HG03108 (cell line): ENCODE results near the gene SARM1.
"Not testable (repeated sequence)": the region's sequence is repeated elsewhere in the genome, so short reads cannot be mapped to it uniquely, and the experiment has no call there.

Experiments used
- ATAC-seq: cut with Tn5 transposase; IDR thresholded peaks from one replicate; pipeline ENCODE4 v1.9.1; 2021; ENCODE audit warnings: moderate library complexity; ENCODE audit not compliant: unreplicated experiment

SARM1 gene

DNA sequence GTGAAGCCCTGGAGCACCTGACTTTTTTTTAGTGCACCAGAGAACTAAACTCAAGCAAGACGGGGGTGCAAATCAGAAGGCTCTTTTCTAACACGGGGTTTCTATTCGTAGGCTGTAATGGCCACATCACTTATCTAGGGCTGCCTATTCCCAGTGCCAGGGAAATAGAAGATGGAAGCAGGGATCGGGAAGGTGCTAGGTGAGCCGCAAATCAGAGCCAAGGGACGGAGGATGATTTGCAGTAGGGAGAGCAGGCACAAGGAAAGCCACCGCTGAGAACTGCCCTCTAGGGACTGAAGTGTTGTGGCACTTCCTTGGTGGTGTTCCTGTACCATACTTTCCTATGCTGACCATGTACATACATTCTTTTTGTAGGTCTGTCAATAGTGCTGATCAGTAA lies 42.3 kb downstream of the SARM1 start:
- ATAC-seq = no peak

DNA sequence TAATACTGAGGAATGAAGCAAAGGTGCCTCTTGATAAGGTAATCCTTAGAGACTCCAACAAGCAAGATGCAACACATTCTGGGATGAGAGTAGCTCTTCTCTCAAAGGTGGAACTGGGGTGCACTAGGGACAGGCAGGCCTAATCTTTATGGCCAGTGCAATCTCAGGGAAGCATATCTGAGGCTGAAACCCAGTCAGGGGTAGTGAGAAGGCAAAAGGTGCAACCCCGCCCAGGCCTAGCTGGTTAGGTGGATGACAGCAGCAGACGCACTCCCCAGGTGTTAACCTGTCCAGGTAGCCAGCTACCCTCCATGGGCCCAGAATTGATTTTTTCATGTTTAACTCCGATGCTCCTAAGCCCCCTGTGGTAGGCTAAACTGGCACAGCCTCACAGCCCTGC lies 44.4 kb downstream of the SARM1 start:
- ATAC-seq = no peak

DNA sequence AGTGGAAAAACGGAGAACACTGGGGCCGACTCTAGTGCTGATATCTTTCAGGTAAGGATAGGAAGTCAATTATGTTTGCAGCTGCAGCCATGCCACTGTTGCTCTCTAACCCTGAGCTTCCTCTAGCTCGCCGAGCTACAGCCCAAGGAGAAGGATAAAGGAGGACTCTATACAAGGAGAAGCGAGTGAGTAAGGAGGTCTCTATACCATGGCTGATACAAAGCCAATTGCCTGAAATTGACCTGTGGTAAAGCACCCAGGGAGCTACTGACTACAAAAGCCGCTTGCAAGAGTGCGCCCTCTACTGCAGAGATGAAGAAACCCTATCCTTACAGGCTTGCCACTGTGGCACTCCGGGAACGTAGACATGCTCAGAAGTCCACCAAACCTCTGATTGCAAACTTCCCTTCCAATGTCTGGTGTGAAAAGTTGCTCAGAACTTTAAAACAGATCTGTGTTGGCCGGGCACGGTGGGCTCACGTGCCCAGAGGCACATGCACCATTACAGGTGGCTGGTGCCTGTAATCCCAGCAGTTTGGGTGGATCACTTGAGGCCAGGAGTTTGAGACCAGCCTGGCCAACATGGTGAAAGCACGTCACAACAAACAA lies 45.3 kb downstream of the SARM1 start:
- ATAC-seq = peak; percentile 59

DNA sequence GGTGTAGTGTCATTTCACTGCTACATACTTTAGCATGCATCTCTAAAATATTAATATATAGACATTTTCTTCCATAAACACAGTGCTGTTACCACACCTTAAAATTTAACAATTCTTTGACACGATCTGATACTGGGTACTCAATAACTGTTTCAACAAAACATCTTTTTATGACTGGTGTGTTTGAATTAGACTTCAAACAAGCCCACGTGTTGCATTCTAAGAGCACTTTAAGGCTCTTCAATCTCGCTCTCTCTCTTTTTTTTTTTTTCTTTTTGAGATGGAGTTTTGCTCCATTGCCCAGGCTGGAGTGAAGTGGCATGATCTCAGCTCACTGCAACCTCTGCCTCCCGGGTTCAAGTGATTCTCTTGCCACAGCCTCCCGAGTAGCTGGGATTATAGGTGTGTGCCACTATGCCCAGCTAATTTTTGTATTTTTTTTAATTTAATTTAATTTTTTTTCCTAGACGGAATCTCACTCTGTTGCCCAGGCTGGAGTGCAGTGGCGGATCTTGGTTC lies 50.4 kb downstream of the SARM1 start:
- no peak for ATAC-seq

DNA sequence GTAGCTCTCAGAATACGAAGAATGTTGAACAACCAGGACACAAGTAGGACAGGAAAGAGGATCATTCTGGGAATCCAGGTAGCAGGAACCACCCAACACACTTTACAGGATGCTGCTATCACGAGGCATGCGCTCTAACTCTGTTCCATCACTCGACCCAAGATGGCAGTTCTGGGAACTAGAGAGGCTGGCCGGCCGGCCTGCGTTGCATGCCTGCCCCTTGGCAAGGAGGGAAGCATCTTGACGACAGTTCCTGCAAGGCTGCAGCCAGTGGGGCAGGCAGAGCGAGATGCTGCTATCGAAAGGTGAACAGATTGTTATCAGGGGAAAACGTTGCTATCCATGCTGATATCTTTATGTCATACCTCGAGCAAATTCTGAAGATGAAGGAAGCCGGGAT lies 53.7 kb downstream of the SARM1 start:
- no peak for ATAC-seq

DNA sequence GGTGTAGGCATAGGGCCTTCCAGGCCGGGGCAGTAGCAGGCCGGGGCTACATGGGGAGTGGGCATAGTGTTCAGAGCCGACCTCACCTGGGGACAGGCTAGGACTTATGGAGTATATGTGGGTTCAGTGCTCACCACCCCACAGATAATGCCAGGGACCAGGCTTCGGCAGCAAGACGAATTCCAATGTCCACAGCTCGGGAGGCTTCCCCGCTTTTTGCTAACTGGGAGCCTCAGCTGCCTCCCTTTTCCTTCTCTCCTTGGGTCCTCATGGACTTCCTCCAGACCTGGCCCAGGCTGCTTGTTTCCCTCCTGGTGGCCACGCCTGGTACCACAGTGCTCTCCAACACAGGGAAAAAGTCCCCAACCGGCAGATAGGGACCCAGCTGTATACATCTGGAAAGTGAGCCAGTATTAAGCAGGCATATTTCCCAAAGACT lies 54.6 kb downstream of the SARM1 start:
- no peak for ATAC-seq

DNA sequence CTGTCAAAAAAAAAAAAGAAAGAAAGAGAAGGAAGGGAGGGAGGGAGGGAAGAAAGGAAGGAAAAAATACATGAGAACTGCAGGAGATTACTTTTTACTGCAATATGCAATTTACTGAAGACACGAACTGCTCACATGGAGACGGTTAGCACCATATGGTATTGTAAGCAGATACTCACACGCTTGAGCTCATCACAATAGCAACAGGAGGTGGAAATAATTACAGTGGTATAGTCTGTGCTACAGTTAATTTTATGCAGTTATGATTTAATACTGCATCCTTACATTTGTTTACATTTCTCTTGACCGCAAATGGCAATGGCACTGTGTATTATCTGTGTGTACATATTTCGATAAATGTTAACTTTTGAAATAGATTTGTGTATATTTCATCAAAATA lies 55.9 kb downstream of the SARM1 start:
- ATAC-seq = no peak

DNA sequence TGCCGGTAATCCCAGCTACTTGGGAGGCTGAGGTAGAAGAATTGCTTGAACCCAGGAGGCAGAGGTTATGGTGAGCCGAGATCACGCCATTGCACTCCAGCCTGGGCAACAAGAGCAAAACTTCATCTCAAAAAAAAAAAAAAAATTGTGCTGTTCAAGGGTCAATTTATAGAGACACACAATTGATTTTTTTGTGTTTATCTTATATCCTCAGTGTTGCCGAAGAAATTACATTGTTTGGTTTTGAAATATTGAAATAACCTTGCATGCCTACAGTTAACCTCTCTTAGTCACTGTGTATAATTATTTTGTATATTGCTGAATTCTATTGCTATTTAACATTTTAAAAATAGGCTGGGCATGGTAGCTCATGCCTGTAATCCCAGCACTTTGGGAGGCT lies 56.5 kb downstream of the SARM1 start:
- not testable (repeated sequence) for ATAC-seq

DNA sequence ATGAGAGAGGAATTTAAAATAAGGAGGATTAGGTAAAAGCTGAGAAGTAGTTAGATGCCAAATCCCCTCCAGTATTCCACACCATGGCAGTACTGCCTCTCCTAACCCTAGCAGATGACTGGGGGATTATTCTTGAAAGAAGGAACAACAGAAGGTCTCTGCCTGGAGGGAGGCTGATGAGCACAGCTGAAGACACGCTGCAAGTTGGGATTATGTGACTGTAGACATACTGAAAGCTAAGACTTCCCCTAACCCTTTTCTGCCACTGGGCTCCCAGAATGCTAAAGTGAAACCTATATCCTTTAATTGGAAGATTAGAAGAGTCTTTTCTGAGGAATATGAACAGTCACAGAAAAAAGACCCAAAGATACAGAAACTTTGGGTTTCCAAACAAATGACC lies 62.2 kb downstream of the SARM1 start:
- ATAC-seq = no peak

DNA sequence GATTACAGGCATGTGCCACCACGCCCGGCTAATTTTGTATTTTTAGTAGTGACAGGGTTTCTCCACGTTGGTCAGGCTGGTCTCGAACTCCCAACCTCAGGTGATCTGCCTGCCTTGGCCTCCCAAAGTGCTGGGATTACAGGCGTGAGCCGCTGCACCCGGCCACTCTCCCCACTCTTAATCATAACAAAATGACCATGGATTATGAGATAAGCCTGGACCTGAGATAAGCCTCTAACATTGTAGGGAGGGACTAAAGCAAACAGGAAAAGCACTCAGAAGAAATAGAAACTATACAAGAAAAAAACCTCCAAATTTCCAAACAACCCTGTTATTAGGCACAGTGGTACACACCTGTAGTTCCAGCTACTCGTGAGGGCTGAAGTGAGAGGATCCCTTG lies 62.8 kb downstream of the SARM1 start:
- ATAC-seq = not testable (repeated sequence)

DNA sequence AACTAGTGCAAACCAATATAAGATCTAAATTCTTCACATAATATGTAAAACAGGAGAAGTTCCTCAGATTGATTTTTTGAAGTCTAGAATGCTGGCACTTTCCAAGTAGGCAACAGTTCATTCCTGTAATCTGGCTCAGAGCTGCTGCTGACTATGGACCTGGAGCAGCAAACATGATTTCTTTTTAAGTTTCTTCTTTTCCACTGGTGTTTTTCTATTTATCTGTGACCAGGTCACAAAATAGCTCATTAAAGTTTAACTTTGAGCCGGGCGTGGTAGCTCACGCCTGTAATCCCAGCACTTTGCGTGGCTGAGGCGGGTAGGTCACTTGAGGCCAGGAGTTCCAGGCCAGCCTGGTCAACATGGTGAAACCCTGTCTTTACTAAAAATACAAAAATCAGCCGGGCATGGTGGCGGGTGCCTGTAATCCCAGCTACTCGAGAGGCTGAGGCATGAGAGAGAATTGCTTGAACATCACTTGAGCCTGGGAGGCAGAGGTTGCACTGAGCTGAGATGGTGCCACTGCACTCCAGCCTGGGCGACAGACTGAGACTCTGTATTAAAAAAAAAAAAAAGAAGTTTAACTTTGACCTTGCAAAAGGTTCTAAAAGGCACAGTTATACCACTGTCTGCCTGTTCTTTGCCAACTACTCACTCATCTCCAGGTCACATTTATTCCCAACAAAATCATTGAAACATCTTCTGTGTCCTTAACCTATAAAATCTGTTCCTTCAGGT lies 72.6 kb downstream of the SARM1 start:
- no peak for ATAC-seq

DNA sequence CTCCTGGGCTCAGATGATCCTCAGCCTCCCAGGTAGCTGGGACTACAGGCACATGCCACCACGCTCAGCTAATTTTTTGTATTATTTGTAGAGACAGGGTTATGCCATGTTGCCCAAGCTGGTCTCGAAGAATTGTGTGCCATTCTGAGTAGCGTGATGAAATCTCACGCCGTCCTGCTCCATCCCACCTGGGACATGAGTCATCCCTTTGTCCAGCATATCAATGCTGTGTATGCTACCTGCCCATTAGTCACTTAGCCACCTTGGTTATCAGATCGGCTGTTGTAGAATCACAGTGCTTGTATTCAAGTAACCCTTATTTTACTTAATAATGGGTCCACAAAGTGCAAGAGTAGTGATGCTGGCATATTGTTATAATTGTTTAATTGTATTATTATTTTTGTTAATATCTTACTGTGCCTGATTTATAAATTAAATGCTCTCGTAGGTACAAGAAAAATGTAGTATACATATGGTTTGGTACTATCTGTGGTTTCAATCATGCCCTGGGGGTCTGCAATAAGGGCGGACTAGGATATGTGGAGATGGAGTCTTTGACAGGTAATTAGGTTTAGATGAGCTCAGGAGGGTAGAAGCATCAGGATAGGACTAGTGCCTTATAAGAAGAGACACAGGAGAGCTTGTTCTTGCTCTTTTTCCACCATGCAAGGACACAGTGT lies 75.4 kb downstream of the SARM1 start:
- ATAC-seq = no peak

DNA sequence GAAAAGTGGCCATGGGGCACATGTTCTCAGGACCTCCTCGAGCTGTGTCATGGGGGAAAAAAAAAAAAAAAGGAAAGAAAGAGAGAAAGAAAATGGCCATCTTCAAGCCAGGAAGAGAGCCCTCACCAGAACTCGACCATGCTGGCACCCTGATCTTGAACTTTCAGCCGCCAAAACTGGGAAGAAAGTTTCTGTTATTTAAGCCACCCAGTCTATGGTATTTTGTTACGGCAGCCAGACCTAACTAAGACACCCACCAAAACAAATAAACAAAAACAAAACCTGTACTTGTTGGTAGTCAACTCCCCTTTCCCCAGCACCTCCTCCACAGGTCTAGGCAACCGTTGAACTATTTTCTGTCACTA lies 75.9 kb downstream of the SARM1 start:
- ATAC-seq = no peak

DNA sequence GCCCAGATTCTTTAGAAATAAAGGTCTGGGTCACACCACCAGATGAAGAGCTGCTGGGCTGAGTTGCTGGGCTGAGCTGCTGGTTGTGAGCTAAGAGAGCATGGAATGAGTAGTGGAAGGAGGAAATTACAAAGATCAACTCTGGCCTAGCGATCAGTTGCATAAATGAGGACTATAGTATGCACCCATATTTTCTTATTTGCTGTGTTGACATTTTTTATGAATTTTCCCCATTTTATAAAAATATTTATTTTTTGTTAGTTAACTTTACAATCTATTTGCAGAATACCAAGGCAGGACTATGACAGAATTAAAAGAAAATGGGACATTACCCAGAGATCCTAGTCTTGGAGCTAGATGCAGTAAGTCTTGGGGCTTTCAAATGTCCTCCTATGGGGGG lies 78.4 kb downstream of the SARM1 start:
- ATAC-seq = no peak
